Osteoblast (primary cell): ENCODE results near the gene DNAI4. TPM values are rescaled to one million over a fixed set of nuclear protein-coding genes. Genes with fewer than 3 reads are reported as not detected.

Experiments
- DNase-seq: peaks from one replicate; pipeline ENCODE4 v3.0.0; 2011; ENCODE audit warnings: low spot score, mixed read lengths; ENCODE audit not compliant: insufficient read length; ENCODE audit errors: missing footprints
- H2AFZ ChIP-seq: 2 replicates; pipeline ENCODE4 v1.6.0; 2011; ENCODE audit warnings: mild to moderate bottlenecking, low read length
- H3K27ac ChIP-seq: 2 replicates; pipeline ENCODE4 v1.5.1; 2011; ENCODE audit warnings: mild to moderate bottlenecking, low read depth, low read length, moderate library complexity
- H3K27me3 ChIP-seq: 2 replicates; pipeline ENCODE4 v1.6.0; 2012; ENCODE audit warnings: mild to moderate bottlenecking, control low read depth, inconsistent platforms, low read length, moderate library complexity; ENCODE audit not compliant: insufficient read depth
- H3K36me3 ChIP-seq: 2 replicates; pipeline ENCODE4 v1.5.1; 2011; ENCODE audit warnings: mild to moderate bottlenecking, low read length, control low read depth, moderate library complexity; ENCODE audit not compliant: insufficient read depth
- H3K4me1 ChIP-seq: 2 replicates; pipeline ENCODE4 v1.5.1; 2011; ENCODE audit warnings: mild to moderate bottlenecking, low read length, control low read depth, moderate library complexity; ENCODE audit not compliant: insufficient read depth
- H3K4me2 ChIP-seq: 2 replicates; pipeline ENCODE4 v1.6.0; 2011; ENCODE audit warnings: mild to moderate bottlenecking, low read length; ENCODE audit not compliant: insufficient read depth
- H3K4me3 ChIP-seq: fragments of 200-600 bp; sonication (generic); 3 replicates; pipeline ENCODE4 v1.5.1; 2012; ENCODE audit warnings: mild to moderate bottlenecking, low read length, inconsistent platforms; ENCODE audit not compliant: insufficient read depth
- H3K79me2 ChIP-seq: 2 replicates; pipeline ENCODE4 v1.6.0; 2012; ENCODE audit warnings: mild to moderate bottlenecking, low read length, control low read depth, inconsistent platforms; ENCODE audit not compliant: insufficient read depth
- H3K9me3 ChIP-seq: 2 replicates; pipeline ENCODE4 v1.5.1; 2011; ENCODE audit warnings: low read depth, low read length, control low read depth
- H4K20me1 ChIP-seq: 2 replicates; pipeline ENCODE4 v1.6.0; 2012; ENCODE audit warnings: mild to moderate bottlenecking, low read length, control low read depth; ENCODE audit not compliant: insufficient read depth
- CTCF ChIP-seq: IDR thresholded peaks from 2 replicates; pipeline ENCODE4 v1.5.1; 2011; ENCODE audit warnings: mild to moderate bottlenecking, low read depth, low read length, moderate library complexity; ENCODE audit errors: extremely low read depth
- total RNA-seq: library from RNA; depleted of rRNA; stranded (reverse); fragments of >200 nt; gene quantifications from 2 replicates; pipeline ENCODE4 v1.2.3, GENCODE V29; 2012

DNAI4 gene
- total RNA-seq, 1 donor = 12.7 TPM

GRCh38 chr1:66925558-66925910, 878 bp upstream of the DNAI4 start:
- peaks cover 72% of the 10 kb centered on the region for H3K79me2 ChIP-seq
- H2AFZ ChIP-seq = peak overlapping the region; percentile 69
- H3K9me3 ChIP-seq = no peaks in the 10 kb centered on the region
- peak overlapping the region; percentile 96 for H3K4me3 ChIP-seq
- no peak for TF ChIP-seq CTCF
- no peak for DNase-seq
- peak overlapping the region; percentile 92 for H3K4me2 ChIP-seq
- peaks cover 6% of the 10 kb centered on the region for H4K20me1 ChIP-seq
- H3K36me3 ChIP-seq = peaks cover 4% of the 10 kb centered on the region
- H3K4me1 ChIP-seq = peaks cover 27% of the 10 kb centered on the region
- H3K27me3 ChIP-seq = no peaks in the 10 kb centered on the region
- peak overlapping the region; percentile 99 for H3K27ac ChIP-seq

- Histone ChIP-seq H3K4me1 (peaks cover 6% of the 10 kb centered on the region), H3K27ac (no peak overlapping the region), H3K27me3 (no peaks in the 10 kb centered on the region), H3K4me3 (no peak overlapping the region), H3K36me3 (no peaks in the 10 kb centered on the region), H3K9me3 (no peaks in the 10 kb centered on the region), H2AFZ (no peak overlapping the region), H3K4me2 (no peak overlapping the region), H4K20me1 (peaks cover 2% of the 10 kb centered on the region), H3K79me2 (peaks cover 47% of the 10 kb centered on the region)
- TF ChIP-seq CTCF = no peak
- DNase-seq = no peak
Measured at GRCh38 chr1:66920543-66920942, 4.1 kb downstream of the DNAI4 start.

- Histone ChIP-seq H3K27me3 (no peaks in the 10 kb centered on the region), H3K79me2 (peaks cover 47% of the 10 kb centered on the region), H2AFZ (no peak overlapping the region), H3K9me3 (no peaks in the 10 kb centered on the region), H3K27ac (no peak overlapping the region), H3K36me3 (no peaks in the 10 kb centered on the region), H3K4me1 (peaks cover 5% of the 10 kb centered on the region), H4K20me1 (no peaks in the 10 kb centered on the region), H3K4me3 (no peak overlapping the region), H3K4me2 (no peak overlapping the region)
- TF ChIP-seq CTCF = no peak
- DNase-seq = no peak
Measured at GRCh38 chr1:66919828-66920227, 4.8 kb downstream of the DNAI4 start.

- H4K20me1 ChIP-seq = no peaks in the 10 kb centered on the region
- H3K36me3 ChIP-seq = no peaks in the 10 kb centered on the region
- H3K9me3 ChIP-seq = no peaks in the 10 kb centered on the region
- no peak overlapping the region for H3K27ac ChIP-seq
- TF ChIP-seq CTCF = no peak
- peaks cover 5% of the 10 kb centered on the region for H3K4me1 ChIP-seq
- H3K4me2 ChIP-seq = no peak overlapping the region
- no peaks in the 10 kb centered on the region for H3K27me3 ChIP-seq
- peaks cover 42% of the 10 kb centered on the region for H3K79me2 ChIP-seq
- no peak for DNase-seq
- H3K4me3 ChIP-seq = no peak overlapping the region
- no peak overlapping the region for H2AFZ ChIP-seq
Measured at GRCh38 chr1:66919063-66919462, 5.6 kb downstream of the DNAI4 start.
